Stimulated activated CD8-positive, alpha-beta memory T cell treated with anti-CD3 and anti-CD28 coated beads, Interleukin-4, amount 100 ng/mL, for 4 hours (primary cell): Measurements from ENCODE around the gene FIGN.

ENCODE experiments used
- DNase-seq, 2 donors: peaks; one replicate each; pipeline ENCODE4 v3.0.0-alpha.2; 2020; ENCODE audit warnings: low read depth in 2 of 2, low spot score in 1 of 2

FIGN gene

GRCh38 chr2:163565192-163565591 is 170.6 kb downstream of the FIGN start:
- DNase-seq = no peak

- DNase-seq = no peak
These were observed 171.6 kb downstream of the FIGN start for GRCh38 chr2:163564236-163564635.

DNA sequence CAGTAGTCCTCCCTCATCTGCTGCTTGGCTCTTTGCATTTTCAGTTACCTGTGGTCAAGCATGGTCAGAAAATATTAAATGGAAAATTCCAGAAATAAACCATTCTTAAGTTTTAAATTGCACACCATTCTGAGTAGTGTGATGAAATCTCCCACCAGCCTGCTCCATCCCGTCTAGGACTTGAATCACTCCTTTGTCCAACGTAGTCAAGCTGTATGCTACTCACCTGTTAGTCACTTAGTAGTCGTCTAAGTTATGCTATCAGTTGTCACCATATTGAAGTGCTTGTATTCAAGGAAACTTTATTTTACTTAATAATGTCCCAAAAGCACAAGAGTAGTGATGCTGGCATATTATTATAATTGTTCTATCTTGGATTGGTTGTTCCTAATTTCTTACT is 172.5 kb downstream of the FIGN start:
- DNase-seq = no peak

- DNase-seq = no peak
These were observed 177.4 kb downstream of the FIGN start for GRCh38 chr2:163558251-163559021.

- no peak for DNase-seq
These were observed 179.3 kb downstream of the FIGN start for GRCh38 chr2:163556511-163556910.

GRCh38 chr2:163554864-163555263 is 180.9 kb downstream of the FIGN start:
- no peak for DNase-seq

DNA sequence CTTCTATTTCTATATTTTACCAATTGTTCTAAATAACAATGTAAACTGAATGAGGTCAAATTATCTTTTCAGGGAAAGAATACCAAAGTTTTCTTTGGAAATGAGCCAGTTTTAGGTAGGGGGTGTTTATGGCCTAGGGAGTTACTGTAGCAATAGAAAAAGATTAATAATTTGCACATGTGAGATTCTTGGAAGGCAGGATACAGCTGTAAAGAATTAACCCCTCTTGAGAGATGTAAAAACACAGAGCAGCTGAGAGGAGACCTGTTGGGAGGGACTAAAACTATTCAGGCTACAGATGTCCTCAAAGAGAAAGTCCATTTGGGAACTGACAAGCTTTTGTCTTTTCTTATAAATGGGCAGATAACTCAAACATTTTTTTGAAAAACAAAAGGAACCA is 182.2 kb downstream of the FIGN start:
- no peak for DNase-seq

- DNase-seq = no peak
These were observed 183.1 kb downstream of the FIGN start for GRCh38 chr2:163552758-163553157.

DNA sequence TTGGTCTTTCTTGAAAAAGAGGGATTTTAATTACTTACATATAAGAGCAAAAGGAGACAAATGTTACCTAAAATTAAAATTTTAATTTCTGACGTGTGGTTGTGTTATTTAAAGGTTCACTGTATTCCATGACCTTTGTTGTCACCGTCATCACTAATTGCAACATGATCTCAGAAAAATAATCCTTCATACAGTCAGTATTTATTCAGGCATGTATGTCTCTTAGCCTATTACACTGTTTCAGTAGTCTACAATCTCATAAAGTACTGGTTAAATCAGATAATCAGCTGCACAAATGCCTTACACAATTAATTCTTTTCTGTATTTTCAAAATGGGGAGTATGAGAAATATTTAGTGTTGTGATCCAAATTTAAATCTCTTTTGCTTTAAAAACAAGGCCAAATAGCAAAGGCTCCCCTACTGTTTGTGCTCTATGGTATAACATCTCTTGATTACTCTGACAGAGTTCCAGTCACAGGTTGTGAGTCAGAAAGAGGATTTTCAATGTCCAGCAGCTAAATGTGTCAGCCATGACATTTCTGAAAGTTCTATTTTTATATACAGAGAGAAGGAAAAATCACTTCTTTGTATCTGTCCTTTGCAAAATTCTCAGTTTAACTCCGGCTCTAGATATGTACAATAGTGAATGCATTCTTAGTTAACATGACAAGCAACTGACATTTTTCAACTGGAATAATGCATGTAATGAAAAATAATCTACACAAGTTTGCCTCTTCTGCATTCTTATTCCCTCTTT is 184.0 kb downstream of the FIGN start:
- no peak for DNase-seq

DNA sequence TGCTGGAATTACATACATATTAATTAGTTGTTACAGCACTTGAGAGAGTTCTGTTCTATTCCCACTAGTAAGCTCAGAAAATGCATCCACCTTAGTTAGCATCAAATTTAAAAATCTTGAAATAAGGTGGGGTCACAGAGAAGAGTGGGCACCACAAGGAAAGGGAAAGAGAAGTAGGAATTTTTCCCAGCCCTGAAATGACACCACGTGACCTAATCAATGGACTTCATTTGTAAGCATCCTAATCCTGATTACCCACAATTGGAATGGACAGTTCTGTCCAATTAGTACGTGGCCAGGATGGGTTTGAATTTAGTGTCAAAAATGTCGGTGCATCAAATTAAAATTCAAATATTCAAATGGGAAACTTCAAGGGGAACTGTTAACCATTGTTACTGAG is 186.8 kb downstream of the FIGN start:
- DNase-seq = no peak
